ENCODE measurements around the gene WFDC6.

DNA sequence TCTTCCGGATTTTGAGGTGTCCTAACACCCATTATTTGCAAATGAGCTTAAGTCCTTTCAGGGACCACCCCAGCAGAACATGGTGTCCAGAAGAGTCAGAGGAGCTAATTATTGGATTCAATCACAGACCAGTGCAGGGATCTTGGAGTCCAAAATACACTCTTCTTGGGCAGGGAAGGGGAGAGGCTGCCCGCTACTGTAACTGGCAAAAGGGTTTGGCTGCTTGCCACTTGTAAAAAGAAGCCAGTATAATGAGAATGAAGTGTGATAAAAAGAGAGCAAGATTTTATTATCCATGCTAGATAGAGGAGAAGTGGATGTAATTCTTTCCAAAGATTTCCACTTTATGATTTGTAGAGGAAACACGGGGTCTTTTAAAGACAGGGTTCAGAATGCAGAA, 43.1 kb downstream of the WFDC6 start:
- TF ChIP-seq POLR2A (IDR thresholded peaks at IDR 0.05) = no peak
- TF ChIP-seq, protein P1, sequence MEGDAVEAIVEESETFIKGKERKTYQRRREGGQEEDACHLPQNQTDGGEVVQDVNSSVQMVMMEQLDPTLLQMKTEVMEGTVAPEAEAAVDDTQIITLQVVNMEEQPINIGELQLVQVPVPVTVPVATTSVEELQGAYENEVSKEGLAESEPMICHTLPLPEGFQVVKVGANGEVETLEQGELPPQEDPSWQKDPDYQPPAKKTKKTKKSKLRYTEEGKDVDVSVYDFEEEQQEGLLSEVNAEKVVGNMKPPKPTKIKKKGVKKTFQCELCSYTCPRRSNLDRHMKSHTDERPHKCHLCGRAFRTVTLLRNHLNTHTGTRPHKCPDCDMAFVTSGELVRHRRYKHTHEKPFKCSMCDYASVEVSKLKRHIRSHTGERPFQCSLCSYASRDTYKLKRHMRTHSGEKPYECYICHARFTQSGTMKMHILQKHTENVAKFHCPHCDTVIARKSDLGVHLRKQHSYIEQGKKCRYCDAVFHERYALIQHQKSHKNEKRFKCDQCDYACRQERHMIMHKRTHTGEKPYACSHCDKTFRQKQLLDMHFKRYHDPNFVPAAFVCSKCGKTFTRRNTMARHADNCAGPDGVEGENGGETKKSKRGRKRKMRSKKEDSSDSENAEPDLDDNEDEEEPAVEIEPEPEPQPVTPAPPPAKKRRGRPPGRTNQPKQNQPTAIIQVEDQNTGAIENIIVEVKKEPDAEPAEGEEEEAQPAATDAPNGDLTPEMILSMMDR (IDR thresholded peaks at IDR 0.05) = no peak
- no peak for TF ChIP-seq EP300 (IDR thresholded peaks at IDR 0.05)
- no peak for TF ChIP-seq POLR2AphosphoS5 (IDR thresholded peaks at IDR 0.05)

All from sigmoid colon (tissue), 4 donors.